Measurements from ENCODE around the gene ABCC4.
"Not testable (repeated sequence)": the region's sequence is repeated elsewhere in the genome, so short reads cannot be mapped to it uniquely, and the experiment has no call there.

ABCC4 gene

GRCh38 chr13:95191821-95192563 lies 109.3 kb downstream of the ABCC4 start:
- peak; percentile 85 for DNase-seq

GRCh38 chr13:95188128-95188527 lies 113.1 kb downstream of the ABCC4 start:
- no peak for DNase-seq

- no peak for DNase-seq
These were observed 115.4 kb downstream of the ABCC4 start for GRCh38 chr13:95185851-95186250.

- DNase-seq, result no peak
These were observed 115.9 kb downstream of the ABCC4 start for GRCh38 chr13:95185311-95185710.

GRCh38 chr13:95184317-95184716 lies 116.9 kb downstream of the ABCC4 start:
- DNase-seq, result no peak

GRCh38 chr13:95182570-95183265 lies 118.5 kb downstream of the ABCC4 start:
- no peak for DNase-seq

GRCh38 chr13:95181586-95181985 lies 119.7 kb downstream of the ABCC4 start:
- no peak for DNase-seq

GRCh38 chr13:95180513-95181245 lies 120.6 kb downstream of the ABCC4 start:
- DNase-seq, result no peak

- DNase-seq, result no peak
These were observed 124.5 kb downstream of the ABCC4 start for GRCh38 chr13:95176611-95177259.

GRCh38 chr13:95174517-95174916 lies 126.7 kb downstream of the ABCC4 start:
- no peak for DNase-seq

- DNase-seq, result no peak
These were observed 133.1 kb downstream of the ABCC4 start for GRCh38 chr13:95168191-95168590.

GRCh38 chr13:95167003-95167402 lies 134.2 kb downstream of the ABCC4 start:
- DNase-seq, result not testable (repeated sequence)

- DNase-seq, result no peak
These were observed 136.4 kb downstream of the ABCC4 start for GRCh38 chr13:95164830-95165229.

- no peak for DNase-seq
These were observed 140.9 kb downstream of the ABCC4 start for GRCh38 chr13:95160112-95160906.

- DNase-seq, result no peak
These were observed 141.8 kb downstream of the ABCC4 start for GRCh38 chr13:95159458-95159857.

- DNase-seq, result no peak
These were observed 145.0 kb downstream of the ABCC4 start for GRCh38 chr13:95156208-95156607.

GRCh38 chr13:95155504-95155903 lies 145.7 kb downstream of the ABCC4 start:
- DNase-seq, result no peak

- no peak for DNase-seq
These were observed 146.2 kb downstream of the ABCC4 start for GRCh38 chr13:95155093-95155492.

GRCh38 chr13:95154413-95154886 lies 146.8 kb downstream of the ABCC4 start:
- DNase-seq, result no peak

GRCh38 chr13:95153647-95154412 lies 147.4 kb downstream of the ABCC4 start:
- DNase-seq, result no peak

- DNase-seq, result no peak
These were observed 149.2 kb downstream of the ABCC4 start for GRCh38 chr13:95151942-95152587.
